Stomach (tissue), 4 donors: Measurements from ENCODE around the gene RPRD1B.

Experiments used
- POLR2AphosphoS5 ChIP-seq, 3 donors: sonication (generic); formaldehyde crosslinking; IDR thresholded peaks; one replicate each; pipeline ENCODE4 v1.6.1; 2016; ENCODE audit warnings: antibody characterized with exemption in 3 of 3
- TF ChIP-seq, protein P1 (sequence below), 7 experiments: fragments of 450-650 bp in 4 of 7; fragments of 200-600 bp in 3 of 7; sonication (generic) in 3 of 7; IDR thresholded peaks; one replicate each; pipeline ENCODE4 v1.5.1; 2016 to 2019; ENCODE audit warnings: antibody characterized with exemption in 7 of 7, control low read depth in 2 of 7, mild to moderate bottlenecking in 1 of 7

- TF ChIP-seq, protein P1, sequence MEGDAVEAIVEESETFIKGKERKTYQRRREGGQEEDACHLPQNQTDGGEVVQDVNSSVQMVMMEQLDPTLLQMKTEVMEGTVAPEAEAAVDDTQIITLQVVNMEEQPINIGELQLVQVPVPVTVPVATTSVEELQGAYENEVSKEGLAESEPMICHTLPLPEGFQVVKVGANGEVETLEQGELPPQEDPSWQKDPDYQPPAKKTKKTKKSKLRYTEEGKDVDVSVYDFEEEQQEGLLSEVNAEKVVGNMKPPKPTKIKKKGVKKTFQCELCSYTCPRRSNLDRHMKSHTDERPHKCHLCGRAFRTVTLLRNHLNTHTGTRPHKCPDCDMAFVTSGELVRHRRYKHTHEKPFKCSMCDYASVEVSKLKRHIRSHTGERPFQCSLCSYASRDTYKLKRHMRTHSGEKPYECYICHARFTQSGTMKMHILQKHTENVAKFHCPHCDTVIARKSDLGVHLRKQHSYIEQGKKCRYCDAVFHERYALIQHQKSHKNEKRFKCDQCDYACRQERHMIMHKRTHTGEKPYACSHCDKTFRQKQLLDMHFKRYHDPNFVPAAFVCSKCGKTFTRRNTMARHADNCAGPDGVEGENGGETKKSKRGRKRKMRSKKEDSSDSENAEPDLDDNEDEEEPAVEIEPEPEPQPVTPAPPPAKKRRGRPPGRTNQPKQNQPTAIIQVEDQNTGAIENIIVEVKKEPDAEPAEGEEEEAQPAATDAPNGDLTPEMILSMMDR (IDR thresholded peaks at IDR 0.05), result no peak
- TF ChIP-seq POLR2AphosphoS5 (IDR thresholded peaks at IDR 0.05), result no peak
Measured at GRCh38 chr20:38129248-38129865, 95.8 kb downstream of the RPRD1B start.
